Measurements from ENCODE around the gene POLR3H. TPM values are rescaled to one million over a fixed set of nuclear protein-coding genes. Genes with fewer than 3 reads are reported as not detected.

POLR3H gene
- total and polyA plus RNA-seq, 2 donors (not counting 3 experiments of a cell fraction or from before 2014, with no cell fraction given): 31.2 to 39.4 TPM

GRCh38 chr22:41498303-41498835, 45.9 kb downstream of the POLR3H start:
- ChIA-PET CTCF (interaction anchor here (1.0 to 4.8 kb wide), 3 partner anchors 19 to 94 kb away, joined by 4 to 38 read pairs (median 5); no protein-coding TSS in a partner anchor), POLR2A (no interaction called here)
- Histone ChIP-seq H3K79me2 (ENCODE audit: control insufficient read depth, insufficient read depth, low read length) (peaks cover 9% of the 10 kb centered on the region), H4K20me1 (replicated peaks; ENCODE audit: control insufficient read depth, extremely low read depth, insufficient read depth, low read length) (no peaks in the 10 kb centered on the region), H3K9ac (replicated peaks; ENCODE audit: extremely low read depth, insufficient read depth, low read length) (no peak overlapping the region), H3K9me1 (replicated peaks; ENCODE audit: control insufficient read depth, extremely low read depth, insufficient read depth, low read length) (no peaks in the 10 kb centered on the region), H2AFZ (ENCODE audit: low read depth, low read length) (no peak overlapping the region), H3K4me3 (replicated peaks in 1 of 3; ENCODE audit: insufficient read depth in 1 of 3, low read depth in 1 of 3, low read length in 3 of 3) (no peak overlapping the region), H3K9me3 (replicated peaks; ENCODE audit: control insufficient read depth, insufficient read depth, low read length) (no peaks in the 10 kb centered on the region), H3K4me2 (ENCODE audit: insufficient read depth, low read length) (no peak overlapping the region), H3K4me1 (ENCODE audit: control insufficient read depth, extremely low read depth, insufficient read depth, low read length) (no peaks in the 10 kb centered on the region), H3K36me3 (ENCODE audit: control insufficient read depth in 2 of 2, extremely low read depth in 1 of 2, insufficient read depth in 2 of 2, low read length in 2 of 2) (peaks cover 0 to 11% of the 10 kb centered on the region in 2 experiments), H3K27ac (ENCODE audit: insufficient read depth, low read depth, low read length) (no peak overlapping the region), H3K27me3 (ENCODE audit: control insufficient read depth in 2 of 2, insufficient read depth in 2 of 2, low read length in 2 of 2) (no peaks in the 10 kb centered on the region)
- no TSS peak for BruUV-seq (replicated peaks)
- intact Hi-C loops (cut with micrococcal nuclease) (no loop called here), dilution Hi-C loops (cut with MboI; ENCODE audit: extremely low pct_ligation_motif_present, low sequenced_read_pairs) (no loop called here)
- DNase-seq (ENCODE audit: low read depth, low spot score) (no peak), FAIRE-seq (peak; percentile 4)
- no peak for TF ChIP-seq CTCF (IDR thresholded peaks at IDR 0.05; ENCODE audit: extremely low read depth in 1 of 2, insufficient read depth in 1 of 2, low read depth in 1 of 2, low read length in 2 of 2)
- TF ChIP-seq POLR2AphosphoS5 (IDR thresholded peaks at IDR 0.05; ENCODE audit: insufficient read depth, low read depth, low read length): no peak
- TF ChIP-seq GATA2 (IDR thresholded peaks at IDR 0.05; ENCODE audit: insufficient read depth, insufficient read length, low read depth, low read length): no peak
- no peak for TF ChIP-seq MYC (IDR thresholded peaks at IDR 0.05; ENCODE audit: low read depth, low read length)
- TF ChIP-seq POLR2A (IDR thresholded peaks at IDR 0.05; ENCODE audit: low read depth, low read length): no peak
- TF ChIP-seq EZH2 (IDR thresholded peaks at IDR 0.05; ENCODE audit: borderline replicate concordance, low read depth, low read length, severe bottlenecking): no peak
- no peak for TF ChIP-seq JUN (IDR thresholded peaks at IDR 0.05; ENCODE audit: borderline replicate concordance, insufficient read depth, insufficient read length, low read depth)
- TF ChIP-seq FOS (IDR thresholded peaks at IDR 0.05; ENCODE audit: borderline replicate concordance, insufficient read depth, low read length): no peak
- no peak for TF ChIP-seq MAX (IDR thresholded peaks at IDR 0.05; ENCODE audit: insufficient read depth, insufficient read length)

Data from endothelial cell of umbilical vein (primary cell).